ENCODE data around the gene SLC36A3. TPM values are rescaled to one million over a fixed set of nuclear protein-coding genes. Genes with fewer than 3 reads are reported as not detected.

SLC36A3 gene
- total RNA-seq, 1 donor from 2014 or later: not detected

GRCh38 chr5:151328734-151329133 is 25.2 kb upstream of the SLC36A3 start:
- H3K9me3 Mint-ChIP-seq (ENCODE audit: unreplicated experiment): no peaks in the 10 kb centered on the region
- H3K36me3 Mint-ChIP-seq (ENCODE audit: unreplicated experiment): no peaks in the 10 kb centered on the region
- H3K27ac Mint-ChIP-seq (ENCODE audit: unreplicated experiment): no peak overlapping the region
- no peak overlapping the region for H3K4me3 Mint-ChIP-seq (ENCODE audit: unreplicated experiment)
- peak; percentile 8 for DNase-seq (ENCODE audit: extremely low spot score, unreplicated experiment)
- H3K27me3 Mint-ChIP-seq (ENCODE audit: unreplicated experiment): peaks cover 35% of the 10 kb centered on the region
- no peak for TF ChIP-seq CTCF (IDR thresholded peaks at IDR 0.05)
- H3K4me1 Mint-ChIP-seq (ENCODE audit: unreplicated experiment): no peaks in the 10 kb centered on the region

GRCh38 chr5:151327585-151327984 is 24.0 kb upstream of the SLC36A3 start:
- H3K36me3 Mint-ChIP-seq (ENCODE audit: unreplicated experiment): no peaks in the 10 kb centered on the region
- H3K9me3 Mint-ChIP-seq (ENCODE audit: unreplicated experiment): no peaks in the 10 kb centered on the region
- no peak overlapping the region for H3K4me3 Mint-ChIP-seq (ENCODE audit: unreplicated experiment)
- DNase-seq (ENCODE audit: extremely low spot score, unreplicated experiment): no peak
- no peak for TF ChIP-seq CTCF (IDR thresholded peaks at IDR 0.05)
- H3K4me1 Mint-ChIP-seq (ENCODE audit: unreplicated experiment): no peaks in the 10 kb centered on the region
- no peak overlapping the region for H3K27ac Mint-ChIP-seq (ENCODE audit: unreplicated experiment)
- peaks cover 34% of the 10 kb centered on the region for H3K27me3 Mint-ChIP-seq (ENCODE audit: unreplicated experiment)

GRCh38 chr5:151326266-151326665 is 22.7 kb upstream of the SLC36A3 start:
- Mint-ChIP-seq H3K9me3 (ENCODE audit: unreplicated experiment) (no peaks in the 10 kb centered on the region), H3K27ac (ENCODE audit: unreplicated experiment) (no peak overlapping the region), H3K4me3 (ENCODE audit: unreplicated experiment) (no peak overlapping the region), H3K36me3 (ENCODE audit: unreplicated experiment) (no peaks in the 10 kb centered on the region), H3K27me3 (ENCODE audit: unreplicated experiment) (peaks cover 42% of the 10 kb centered on the region), H3K4me1 (ENCODE audit: unreplicated experiment) (no peaks in the 10 kb centered on the region)
- peak; percentile 46 for DNase-seq (ENCODE audit: extremely low spot score, unreplicated experiment)
- no peak for TF ChIP-seq CTCF (IDR thresholded peaks at IDR 0.05)

- H3K27ac Mint-ChIP-seq (ENCODE audit: unreplicated experiment): no peak overlapping the region
- H3K36me3 Mint-ChIP-seq (ENCODE audit: unreplicated experiment): no peaks in the 10 kb centered on the region
- peaks cover 25% of the 10 kb centered on the region for H3K27me3 Mint-ChIP-seq (ENCODE audit: unreplicated experiment)
- no peak overlapping the region for H3K4me3 Mint-ChIP-seq (ENCODE audit: unreplicated experiment)
- H3K4me1 Mint-ChIP-seq (ENCODE audit: unreplicated experiment): peaks cover 2% of the 10 kb centered on the region
- TF ChIP-seq CTCF (IDR thresholded peaks at IDR 0.05): no peak
- peak; percentile 57 for DNase-seq (ENCODE audit: extremely low spot score, unreplicated experiment)
- no peaks in the 10 kb centered on the region for H3K9me3 Mint-ChIP-seq (ENCODE audit: unreplicated experiment)
Measured at GRCh38 chr5:151320481-151320880, 16.9 kb upstream of the SLC36A3 start.

- no peak overlapping the region for H3K27ac Mint-ChIP-seq (ENCODE audit: unreplicated experiment)
Measured at GRCh38 chr5:151318850-151319732, 15.5 kb upstream of the SLC36A3 start.

More at GRCh38 chr5:151318850-151319732, 15.5 kb upstream of the SLC36A3 start:
- peak; percentile 38 for TF ChIP-seq CTCF (IDR thresholded peaks at IDR 0.05)
- H3K9me3 Mint-ChIP-seq (ENCODE audit: unreplicated experiment): no peaks in the 10 kb centered on the region
- no peak overlapping the region for H3K4me3 Mint-ChIP-seq (ENCODE audit: unreplicated experiment)
- no peaks in the 10 kb centered on the region for H3K36me3 Mint-ChIP-seq (ENCODE audit: unreplicated experiment)
- H3K27me3 Mint-ChIP-seq (ENCODE audit: unreplicated experiment): peaks cover 32% of the 10 kb centered on the region
- H3K4me1 Mint-ChIP-seq (ENCODE audit: unreplicated experiment): peaks cover 2% of the 10 kb centered on the region
- peak; percentile 53 for DNase-seq (ENCODE audit: extremely low spot score, unreplicated experiment)

Measured in osteocyte (in vitro differentiated cells).